Measurements from ENCODE around the gene TIAM2. TPM values are rescaled to one million over a fixed set of nuclear protein-coding genes. Genes with fewer than 3 reads are reported as not detected.

The TIAM2 gene
- total and polyA plus RNA-seq, 12 donors = 4.3 to 22.5 (median 11.8) TPM

GRCh38 chr6:155273431-155273830, 278.3 kb downstream of the TIAM2 start:
- H3K27me3 ChIP-seq = no peaks in the 10 kb centered on the region
- no peaks in the 10 kb centered on the region for H3K9me3 ChIP-seq
- peaks cover 5 to 63% (median 40%) of the 10 kb centered on the region in 9 donors for H3K4me1 ChIP-seq
- H3K27ac ChIP-seq = peak overlapping the region in 7 of 10 donors; percentile 18 to 53 (median 35)
- H3K4me3 ChIP-seq = no peak overlapping the region
- no peak for TF ChIP-seq CTCF (IDR thresholded peaks at IDR 0.05)
- peak in 2 of 8 donors; percentile 30 to 36 for ATAC-seq
- intact Hi-C loops (cut with DNase I) = no loop called here
- 48 to 53% methylated on average over 3 of the region's 3 CpGs for WGBS, 2 donors
- DNase-seq = no peak
- H3K36me3 ChIP-seq = peaks cover 0 to 21% (median 0%) of the 10 kb centered on the region in 9 donors

GRCh38 chr6:155274106-155274505, 279.0 kb downstream of the TIAM2 start:
- H3K27me3 ChIP-seq = no peaks in the 10 kb centered on the region
- peaks cover 10 to 69% (median 40%) of the 10 kb centered on the region in 9 donors for H3K4me1 ChIP-seq
- H3K9me3 ChIP-seq = no peaks in the 10 kb centered on the region
- H3K36me3 ChIP-seq = peaks cover 0 to 21% (median 0%) of the 10 kb centered on the region in 9 donors
- no peak for TF ChIP-seq CTCF (IDR thresholded peaks at IDR 0.05)
- ATAC-seq (no peak), DNase-seq (no peak)
- 52 to 62% methylated on average over 2 of the region's 2 CpGs for WGBS, 2 donors
- intact Hi-C loops (cut with DNase I) = no loop called here
- no peak overlapping the region for H3K4me3 ChIP-seq
- peak overlapping the region in 7 of 10 donors; percentile 7 to 53 (median 35) for H3K27ac ChIP-seq

GRCh38 chr6:155274533-155274932, 279.4 kb downstream of the TIAM2 start:
- Histone ChIP-seq H3K4me3 (no peak overlapping the region), H3K27ac (peak overlapping the region in 7 of 10 donors; percentile 7 to 37 (median 28)), H3K27me3 (no peaks in the 10 kb centered on the region), H3K4me1 (peaks cover 10 to 73% (median 40%) of the 10 kb centered on the region in 9 donors), H3K9me3 (no peaks in the 10 kb centered on the region), H3K36me3 (peaks cover 0 to 25% (median 0%) of the 10 kb centered on the region in 9 donors)
- intact Hi-C loops (cut with DNase I) = no loop called here
- DNase-seq (no peak), ATAC-seq (peak in 1 of 8 donors; percentile 49)
- TF ChIP-seq CTCF (IDR thresholded peaks at IDR 0.05) = no peak
- WGBS, 2 donors = 48 to 65% methylated on average over 1 of the region's 1 CpG

GRCh38 chr6:155275808-155276480, 280.8 kb downstream of the TIAM2 start:
- H3K4me3 ChIP-seq = no peak overlapping the region
- peak; percentile 35 to 90 (median 65) for ATAC-seq
- peaks cover 0 to 21% (median 0%) of the 10 kb centered on the region in 9 donors for H3K36me3 ChIP-seq
- H3K27ac ChIP-seq = peak overlapping the region in 9 of 10 donors; percentile 28 to 68 (median 49)
- DNase-seq = no peak
- H3K27me3 ChIP-seq = no peaks in the 10 kb centered on the region
- 35 to 50% methylated on average over 10 of the region's 10 CpGs for WGBS, 2 donors
- H3K4me1 ChIP-seq = peaks cover 10 to 80% (median 40%) of the 10 kb centered on the region in 9 donors
- no peak for TF ChIP-seq CTCF (IDR thresholded peaks at IDR 0.05)
- intact Hi-C loops (cut with DNase I) = no loop called here
- H3K9me3 ChIP-seq = no peaks in the 10 kb centered on the region
